Hepatocyte (in vitro differentiated cells): ENCODE data around the gene UBR2. TPM values are rescaled to one million over a fixed set of nuclear protein-coding genes. Genes with fewer than 3 reads are reported as not detected.
"Not testable (repeated sequence)": the region's sequence is repeated elsewhere in the genome, so short reads cannot be mapped to it uniquely, and the experiment has no call there.

Experiments used
- DNase-seq: peaks from one replicate; pipeline ENCODE4 v3.0.0-alpha.2; 2016; ENCODE audit warnings: low spot score
- H2AFZ ChIP-seq: fragments of 200-600 bp; sonication (generic); 2 replicates; pipeline ENCODE4 v1.6.0; 2016; ENCODE audit warnings: antibody characterized with exemption, mild to moderate bottlenecking
- H3K27ac ChIP-seq: fragments of 200-600 bp; sonication (generic); 2 replicates; pipeline ENCODE4 v1.5.1; 2016; ENCODE audit warnings: mild to moderate bottlenecking
- H3K27me3 ChIP-seq: fragments of 200-600 bp; sonication (generic); 2 replicates; pipeline ENCODE4 v1.6.1; 2016
- H3K36me3 ChIP-seq: fragments of 200-600 bp; sonication (generic); replicated peaks from 2 replicates; pipeline ENCODE4 v1.5.1; 2016; ENCODE audit warnings: low read depth; ENCODE audit not compliant: insufficient read depth
- H3K4me1 ChIP-seq: fragments of 200-600 bp; sonication (generic); 2 replicates; pipeline ENCODE4 v1.5.1; 2016; ENCODE audit warnings: mild to moderate bottlenecking, moderate library complexity; ENCODE audit not compliant: insufficient read depth
- H3K4me2 ChIP-seq: fragments of 200-600 bp; sonication (generic); 2 replicates; pipeline ENCODE4 v1.6.0; 2016
- H3K4me3 ChIP-seq: fragments of 200-600 bp; sonication (generic); 2 replicates; pipeline ENCODE4 v1.5.1; 2016; ENCODE audit warnings: mild to moderate bottlenecking
- H3K79me2 ChIP-seq: fragments of 200-600 bp; sonication (generic); 2 replicates; pipeline ENCODE4 v1.6.0; 2017; ENCODE audit warnings: mild to moderate bottlenecking
- H3K9me2 ChIP-seq: fragments of 200-600 bp; sonication (generic); replicated peaks from 2 replicates; pipeline ENCODE4 v1.6.0; 2017; ENCODE audit warnings: mild to moderate bottlenecking; ENCODE audit not compliant: insufficient read depth
- H3K9me3 ChIP-seq: fragments of 200-600 bp; sonication (generic); 2 replicates; pipeline ENCODE4 v1.5.1; 2016; ENCODE audit warnings: low read depth, mild to moderate bottlenecking
- H4K20me1 ChIP-seq: fragments of 200-600 bp; sonication (generic); 2 replicates; pipeline ENCODE4 v1.6.0; 2016; ENCODE audit warnings: mild to moderate bottlenecking; ENCODE audit not compliant: insufficient read depth, poor library complexity, severe bottlenecking
- CTCF ChIP-seq: fragments of 200-600 bp; sonication (generic); IDR thresholded peaks from 2 replicates; pipeline ENCODE4 v1.5.1; 2016; ENCODE audit warnings: antibody characterized with exemption, mild to moderate bottlenecking; ENCODE audit not compliant: poor library complexity
- EZH2 ChIP-seq: fragments of 200-600 bp; sonication (generic); IDR thresholded peaks from 2 replicates; pipeline ENCODE4 v1.6.1; 2016; ENCODE audit warnings: antibody characterized with exemption, mild to moderate bottlenecking, borderline replicate concordance
- EZH2phosphoT487 ChIP-seq: fragments of 200-600 bp; sonication (generic); IDR thresholded peaks from one replicate; pipeline ENCODE4 v1.6.1; 2018; ENCODE audit warnings: antibody characterized with exemption, mild to moderate bottlenecking, low read depth, moderate library complexity; ENCODE audit not compliant: unreplicated experiment, severe bottlenecking
- WGBS: methylation state at CpG from one replicate; pipeline ENCODE4 v1.1.6; 2016; ENCODE audit warnings: low lambda C conversion rate; ENCODE audit errors: missing lambda C conversion rate; 5-methylcytosine and 5-hydroxymethylcytosine counted together
- polyA plus RNA-seq: library from polyadenylated mRNA; unstranded; fragments of >200 nt; fragmentation: Nextera tagmentation; extraction: Ambion mirVana; gene quantifications from 2 replicates; pipeline ENCODE4 v1.2.1, GENCODE V29; 2016
- total RNA-seq: library from RNA; depleted of rRNA; stranded (reverse); fragments of >200 nt; gene quantifications from 2 replicates; pipeline ENCODE4 v1.2.3, GENCODE V29; 2014

UBR2 gene
- total and polyA plus RNA-seq, 2 experiments from 2014 or later = 8.1 to 24.4 TPM

- no peak overlapping the region for H3K4me3 ChIP-seq
- TF ChIP-seq EZH2 (no peak), CTCF (no peak), EZH2phosphoT487 (no peak)
- H3K9me2 ChIP-seq = no peaks in the 10 kb centered on the region
- 93% methylated on average over 1 of the region's 1 CpG for WGBS
- H3K9me3 ChIP-seq = no peaks in the 10 kb centered on the region
- DNase-seq = no peak
- H3K4me1 ChIP-seq = no peaks in the 10 kb centered on the region
- no peaks in the 10 kb centered on the region for H3K27me3 ChIP-seq
- no peak overlapping the region for H2AFZ ChIP-seq
- H3K79me2 ChIP-seq = no peaks in the 10 kb centered on the region
- H3K4me2 ChIP-seq = no peak overlapping the region
- H3K36me3 ChIP-seq = no peaks in the 10 kb centered on the region
- no peak overlapping the region for H3K27ac ChIP-seq
- H4K20me1 ChIP-seq = no peaks in the 10 kb centered on the region
Observed at GRCh38 chr6:42659806-42660205, 96.0 kb downstream of the UBR2 start.

GRCh38 chr6:42661540-42662153 lies 97.8 kb downstream of the UBR2 start:
- Histone ChIP-seq H3K9me3 (no peaks in the 10 kb centered on the region), H3K4me2 (no peak overlapping the region), H3K4me3 (no peak overlapping the region), H3K36me3 (no peaks in the 10 kb centered on the region), H3K79me2 (no peaks in the 10 kb centered on the region), H3K27me3 (no peaks in the 10 kb centered on the region), H4K20me1 (no peaks in the 10 kb centered on the region), H3K4me1 (no peaks in the 10 kb centered on the region), H3K27ac (no peak overlapping the region), H2AFZ (no peak overlapping the region), H3K9me2 (no peaks in the 10 kb centered on the region)
- TF ChIP-seq EZH2phosphoT487 (no peak), CTCF (peak; percentile 91)
- DNase-seq = peak; percentile 82
- WGBS = 3% methylated on average over 5 of the region's 5 CpGs

GRCh38 chr6:42664718-42665117 lies 100.9 kb downstream of the UBR2 start:
- Histone ChIP-seq H3K9me3 (no peaks in the 10 kb centered on the region), H2AFZ (no peak overlapping the region), H4K20me1 (no peaks in the 10 kb centered on the region), H3K4me1 (no peaks in the 10 kb centered on the region), H3K9me2 (no peaks in the 10 kb centered on the region), H3K4me2 (no peak overlapping the region), H3K27me3 (no peaks in the 10 kb centered on the region), H3K27ac (no peak overlapping the region), H3K79me2 (no peaks in the 10 kb centered on the region), H3K4me3 (no peak overlapping the region), H3K36me3 (no peaks in the 10 kb centered on the region)
- DNase-seq = no peak
- TF ChIP-seq CTCF = no peak
- TF ChIP-seq EZH2phosphoT487 = no peak
- TF ChIP-seq EZH2 = no peak
- WGBS = 96% methylated on average over 2 of the region's 2 CpGs

GRCh38 chr6:42674368-42674767 lies 110.5 kb downstream of the UBR2 start:
- H3K9me3 ChIP-seq, H4K20me1 ChIP-seq, DNase-seq, H2AFZ ChIP-seq, H3K27me3 ChIP-seq, H3K9me2 ChIP-seq, H3K79me2 ChIP-seq, H3K36me3 ChIP-seq, H3K27ac ChIP-seq, H3K4me3 ChIP-seq, H3K4me1 ChIP-seq, H3K4me2 ChIP-seq: not testable (repeated sequence)
- 68% methylated on average over 6 of the region's 6 CpGs for WGBS
